GM12878 (cell line): ENCODE results near the gene TTC39A. TPM values are rescaled to one million over a fixed set of nuclear protein-coding genes. Genes with fewer than 3 reads are reported as not detected.

Experiments
- ATAC-seq: fragments of 200-7000 bp; cut with Tn5 transposase; 3 replicates; pipeline ENCODE4 v1.9.1; 2020; ENCODE audit warnings: mild to moderate bottlenecking, moderate library complexity
- BruUV-seq: library from RNA; stranded (reverse); fragments of 400-500 nt; replicated peaks from 2 replicates; lab custom pipeline; 2021; lab: Mats Ljungman, UMichigan
- CTCF ChIA-PET: fragments of 300-600 bp; sonication (Branson Sonifier 250); formaldehyde crosslinking; extraction: SDS; loops from one replicate; lab custom pipeline; 2021; ENCODE audit warnings: inconsistent platforms; lab: Yijun Ruan, JAX
- POLR2A ChIA-PET: fragments of 350-600 bp; formaldehyde crosslinking; extraction: SDS; loops from one replicate; lab custom pipeline; 2021; ENCODE audit warnings: inconsistent platforms; lab: Charles Lee
- RAD21 ChIA-PET: fragments of 300-600 bp; sonication (Branson Sonifier 250); formaldehyde crosslinking; loops from one replicate; lab custom pipeline; 2023; ENCODE audit warnings: antibody characterized with exemption; ENCODE audit not compliant: unreplicated experiment; lab: Charles Lee
- SMC1A ChIA-PET: fragments of 300-600 bp; sonication (Branson Sonifier 250); formaldehyde crosslinking; loops from one replicate; lab custom pipeline; 2023; ENCODE audit not compliant: unreplicated experiment, uncharacterized antibody; lab: Charles Lee
- DNase-seq: peaks from one replicate; pipeline ENCODE4 v3.0.0-alpha.2; 2011; ENCODE audit warnings: low read depth, low spot score
- FAIRE-seq: peaks from 3 replicates; lab custom pipeline; 2011; peaks lifted over from hg19 to GRCh38; lab: Jason Lieb, UNC
- H2AFZ ChIP-seq: 2 replicates; pipeline ENCODE4 v1.6.0; 2011; ENCODE audit warnings: low read depth, low read length, control low read depth; ENCODE audit not compliant: control insufficient read depth
- H3K27ac ChIP-seq: 2 replicates; pipeline ENCODE4 v1.5.1; 2011; ENCODE audit warnings: control low read depth; ENCODE audit not compliant: control insufficient read depth, insufficient read depth
- H3K27me3 ChIP-seq, 2 experiments: replicated peaks in 1 of 2; 2 replicates each; pipeline versions ENCODE4 v1.6.0 to v1.6.1; 2011; ENCODE audit warnings: low read length in 1 of 2; ENCODE audit not compliant: control insufficient read depth in 2 of 2, insufficient read depth in 2 of 2
- H3K36me3 ChIP-seq, 2 experiments: 2 replicates each; pipeline ENCODE4 v1.5.1; 2011; ENCODE audit warnings: low read length in 1 of 2; ENCODE audit not compliant: control insufficient read depth in 2 of 2, insufficient read depth in 2 of 2
- H3K4me1 ChIP-seq: 2 replicates; pipeline ENCODE4 v1.6.1; 2011; ENCODE audit warnings: mild to moderate bottlenecking, low read length, moderate library complexity, mixed read lengths; ENCODE audit not compliant: control insufficient read depth, insufficient read depth
- H3K4me2 ChIP-seq: 2 replicates; pipeline ENCODE4 v1.6.0; 2011; ENCODE audit warnings: control low read depth; ENCODE audit not compliant: control insufficient read depth, insufficient read depth
- H3K4me3 ChIP-seq: fragments of 200-600 bp; sonication (generic); 2 replicates; pipeline ENCODE4 v1.5.1; 2016
- H3K79me2 ChIP-seq: 2 replicates; pipeline ENCODE4 v1.6.0; 2011; ENCODE audit warnings: low read length; ENCODE audit not compliant: control insufficient read depth, insufficient read depth
- H3K9ac ChIP-seq: 2 replicates; pipeline ENCODE4 v1.8.0; 2011; ENCODE audit warnings: low read length, control low read depth, mixed read lengths; ENCODE audit not compliant: control insufficient read depth, insufficient read depth
- H3K9me3 ChIP-seq: replicated peaks from 3 replicates; pipeline ENCODE4 v1.5.1; 2011; ENCODE audit warnings: mild to moderate bottlenecking, low read length; ENCODE audit not compliant: control insufficient read depth, insufficient read depth
- H4K20me1 ChIP-seq: 2 replicates; pipeline ENCODE4 v1.6.0; 2011; ENCODE audit not compliant: control insufficient read depth, insufficient read depth
- CHD2 ChIP-seq: IDR thresholded peaks from 2 replicates; pipeline ENCODE4 v1.6.1; 2011; ENCODE audit warnings: low read depth, low read length, improper control_type of control experiment, borderline replicate concordance
- IKZF1 ChIP-seq: fragments of 450-650 bp; conservative IDR thresholded peaks from 2 replicates; pipeline ENCODE4 v1.6.1; 2017; ENCODE audit warnings: antibody characterized with exemption, mild to moderate bottlenecking
- KLF5 ChIP-seq: fragments of 450-650 bp; IDR thresholded peaks from 2 replicates; pipeline ENCODE4 v1.6.1; 2014; ENCODE audit warnings: mild to moderate bottlenecking; ENCODE audit not compliant: partially characterized antibody
- MEF2A ChIP-seq: IDR thresholded peaks from 2 replicates; pipeline ENCODE4 v1.6.1; 2011; ENCODE audit warnings: low read depth, mild to moderate bottlenecking, low read length, moderate library complexity; ENCODE audit not compliant: insufficient read depth
- NR2F1 ChIP-seq: fragments of 450-650 bp; conservative IDR thresholded peaks from 2 replicates; pipeline ENCODE4 v1.6.1; 2017; ENCODE audit warnings: mild to moderate bottlenecking
- PKNOX1 ChIP-seq: fragments of 450-650 bp; IDR thresholded peaks from 2 replicates; pipeline ENCODE4 v1.6.1; 2016; ENCODE audit warnings: mild to moderate bottlenecking
- RBBP5 ChIP-seq: fragments of 200-600 bp; sonication (generic); conservative IDR thresholded peaks from 2 replicates; pipeline ENCODE4 v1.6.1; 2016
- SMAD5 ChIP-seq: IDR thresholded peaks from 2 replicates; pipeline ENCODE4 v1.6.1; 2016; ENCODE audit warnings: antibody characterized with exemption, low read depth
- TCF7 ChIP-seq: IDR thresholded peaks from 2 replicates; pipeline ENCODE4 v1.6.1; 2014; ENCODE audit warnings: antibody characterized with exemption, borderline replicate concordance
- YBX1 ChIP-seq: fragments of 450-650 bp; IDR thresholded peaks from 2 replicates; pipeline ENCODE4 v1.6.1; 2016; ENCODE audit warnings: antibody characterized with exemption
- WGBS: methylation state at CpG from one replicate; pipeline ENCODE4 v1.1.6; 2016; ENCODE audit warnings: low lambda C conversion rate; ENCODE audit not compliant: insufficient replicate concordance, insufficient coverage; ENCODE audit errors: missing lambda C conversion rate; 5-methylcytosine and 5-hydroxymethylcytosine counted together
- in situ Hi-C: fragments of 300-500 bp; cut with MboI; formaldehyde crosslinking; loops from 9 replicates; pipeline ENCODE4 v1.14.3; 2018; ENCODE audit warnings: mixed read lengths
- intact Hi-C: fragments of 100-400 bp; cut with micrococcal nuclease; formaldehyde crosslinking; loops from one replicate; pipeline ENCODE4 v1.14.2; 2022; ENCODE audit not compliant: unreplicated experiment
- polyA plus RNA-seq, 11 experiments: library from polyadenylated mRNA; depleted of rRNA in 4 of 11; unstranded in 6 of 11; stranded (reverse) in 5 of 11; fragments of >200 nt; fragmentation: Nextera tagmentation in 4 of 11; fragmentation: Illumina TruSeq in 1 of 11; extraction: Ambion mirVana in 4 of 11; extraction: Trizol in 1 of 11; gene quantifications; 1 replicate in 1 of 11; 2 replicates in 10 of 11; pipeline versions ENCODE4 v1.2.1 to v1.2.3, GENCODE V29; 2011 to 2016; ENCODE audit warnings: inconsistent platforms in 2 of 11, missing spikeins in 2 of 11, low read depth in 1 of 11
- total RNA-seq, 4 experiments: library from RNA; depleted of rRNA in 3 of 4; stranded (reverse); fragments of >200 nt in 3 of 4; fragmentation: Illumina TruSeq in 1 of 4; extraction: Trizol in 1 of 4; gene quantifications; 2 replicates each; pipeline versions ENCODE4 v1.2.1 to v1.2.3, GENCODE V29; 2013 to 2021
- TF ChIP-seq, protein P1 (sequence below): fragments of 450-650 bp; IDR thresholded peaks from 2 replicates; pipeline ENCODE4 v1.6.1; 2017; ENCODE audit warnings: mild to moderate bottlenecking

The TTC39A gene
- total and polyA plus RNA-seq, 10 of the 15 experiments (the other 5 are each of a cell fraction or from before 2014, with no cell fraction given), result 0.18 to 3.0 (median 1.2) TPM

DNA sequence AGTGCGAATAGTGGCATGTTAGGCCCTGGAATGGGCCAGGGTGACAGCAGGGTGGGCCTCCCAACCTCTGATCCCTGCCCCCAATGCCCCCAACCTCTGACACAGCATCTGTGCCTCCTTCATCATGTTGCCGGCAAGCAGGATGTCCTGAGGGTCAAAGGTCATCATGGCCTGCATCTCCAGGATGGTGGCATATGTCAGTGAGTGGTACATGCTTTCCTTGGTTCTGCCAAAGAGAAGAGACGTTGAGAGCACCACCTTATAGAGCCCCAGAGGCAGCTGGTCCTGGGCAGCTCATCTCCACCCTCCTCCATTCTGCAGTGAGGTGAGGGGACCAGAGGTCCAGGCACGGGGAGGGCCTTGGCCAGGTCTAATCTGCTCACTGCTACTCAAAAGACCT, 17.6 kb downstream of the TTC39A start:
- no peaks in the 10 kb centered on the region for H3K79me2 ChIP-seq
- ATAC-seq (no peak), FAIRE-seq (no peak), DNase-seq (no peak)
- no TSS peak for BruUV-seq
- H3K4me1 ChIP-seq, result 0 out of 2 replicates have a peak, but pooled peaks cover 3% of the 10 kb centered on the region
- RAD21 ChIA-PET, result no interaction called here
- CTCF ChIA-PET, result interaction anchor here (1.0 to 1.8 kb wide), 4 partner anchors 16 to 253 kb away, joined by 3 to 6 read pairs (median 3); no protein-coding TSS in a partner anchor
- SMC1A ChIA-PET, result interaction anchor here (1.0 kb wide), 1 partner anchor 93 kb away, joined by 4 read pairs; no protein-coding TSS in a partner anchor
- in situ Hi-C loops (no loop called here), intact Hi-C loops (no loop called here)
- no peak overlapping the region for H2AFZ ChIP-seq
- 73% methylated on average over 4 of the region's 4 CpGs for WGBS
- POLR2A ChIA-PET, result no interaction called here
- H4K20me1 ChIP-seq, result no peaks in the 10 kb centered on the region
- TF ChIP-seq TCF7, result no peak
- TF ChIP-seq CHD2, result no peak
- H3K9me3 ChIP-seq, result no peaks in the 10 kb centered on the region
- H3K4me2 ChIP-seq, result no peak overlapping the region
- no peak overlapping the region for H3K4me3 ChIP-seq
- no peak overlapping the region for H3K9ac ChIP-seq
- H3K27ac ChIP-seq, result no peak overlapping the region
- H3K36me3 ChIP-seq, result no peaks in the 10 kb centered on the region
- no peaks in the 10 kb centered on the region for H3K27me3 ChIP-seq

DNA sequence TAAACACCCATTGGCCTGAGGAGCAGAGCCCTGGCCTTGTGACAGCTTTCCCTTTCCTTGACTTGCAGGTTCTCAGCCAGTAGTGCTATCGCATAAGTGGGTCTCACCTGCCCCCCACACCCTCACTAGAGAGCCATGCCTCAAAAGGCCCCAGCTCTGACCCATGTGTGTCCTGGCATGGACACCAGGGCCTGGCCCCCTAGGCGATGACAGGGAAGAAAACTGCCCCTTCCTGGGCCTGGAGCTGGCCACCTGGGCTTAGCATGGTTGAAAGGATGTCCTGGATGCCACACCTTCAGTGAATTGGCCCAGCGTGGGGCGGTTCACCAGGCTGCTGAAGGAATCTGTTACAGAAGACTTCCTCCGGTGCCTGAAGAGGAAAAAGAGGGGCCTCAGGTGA, 18.5 kb downstream of the TTC39A start:
- ChIA-PET POLR2A (no interaction called here), SMC1A (interaction anchor here (1.0 kb wide), 1 partner anchor 92 kb away, joined by 4 read pairs; no protein-coding TSS in a partner anchor), RAD21 (no interaction called here), CTCF (interaction anchor here (0.5 to 1.8 kb wide), 5 partner anchors 15 to 254 kb away, joined by 3 to 6 read pairs (median 3); no protein-coding TSS in a partner anchor)
- Histone ChIP-seq H3K27ac (no peak overlapping the region), H3K9ac (no peak overlapping the region), H4K20me1 (no peaks in the 10 kb centered on the region), H3K79me2 (no peaks in the 10 kb centered on the region), H3K27me3 (no peaks in the 10 kb centered on the region), H3K4me1 (0 out of 2 replicates have a peak, but pooled peaks cover 3% of the 10 kb centered on the region), H3K4me2 (no peak overlapping the region), H3K36me3 (no peaks in the 10 kb centered on the region), H3K9me3 (no peaks in the 10 kb centered on the region), H3K4me3 (no peak overlapping the region), H2AFZ (no peak overlapping the region)
- in situ Hi-C loops, result no loop called here
- ATAC-seq, result no peak
- WGBS, result 84% methylated on average over 5 of the region's 5 CpGs
- intact Hi-C loops, result no loop called here
- FAIRE-seq, result no peak
- BruUV-seq, result no TSS peak
- no peak for DNase-seq
- TF ChIP-seq MEF2A, result no peak
- TF ChIP-seq, protein P1, sequence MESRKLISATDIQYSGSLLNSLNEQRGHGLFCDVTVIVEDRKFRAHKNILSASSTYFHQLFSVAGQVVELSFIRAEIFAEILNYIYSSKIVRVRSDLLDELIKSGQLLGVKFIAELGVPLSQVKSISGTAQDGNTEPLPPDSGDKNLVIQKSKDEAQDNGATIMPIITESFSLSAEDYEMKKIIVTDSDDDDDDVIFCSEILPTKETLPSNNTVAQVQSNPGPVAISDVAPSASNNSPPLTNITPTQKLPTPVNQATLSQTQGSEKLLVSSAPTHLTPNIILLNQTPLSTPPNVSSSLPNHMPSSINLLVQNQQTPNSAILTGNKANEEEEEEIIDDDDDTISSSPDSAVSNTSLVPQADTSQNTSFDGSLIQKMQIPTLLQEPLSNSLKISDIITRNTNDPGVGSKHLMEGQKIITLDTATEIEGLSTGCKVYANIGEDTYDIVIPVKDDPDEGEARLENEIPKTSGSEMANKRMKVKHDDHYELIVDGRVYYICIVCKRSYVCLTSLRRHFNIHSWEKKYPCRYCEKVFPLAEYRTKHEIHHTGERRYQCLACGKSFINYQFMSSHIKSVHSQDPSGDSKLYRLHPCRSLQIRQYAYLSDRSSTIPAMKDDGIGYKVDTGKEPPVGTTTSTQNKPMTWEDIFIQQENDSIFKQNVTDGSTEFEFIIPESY, result no peak
- TF ChIP-seq TCF7, result no peak
- TF ChIP-seq PKNOX1, result no peak
- no peak for TF ChIP-seq YBX1
- no peak for TF ChIP-seq SMAD5
- TF ChIP-seq RBBP5, result no peak
- TF ChIP-seq KLF5, result no peak
- TF ChIP-seq NR2F1, result no peak
- no peak for TF ChIP-seq IKZF1
